T-helper 2 cell (primary cell): ENCODE measurements around the gene CROCC2.

Source experiments
- DNase-seq, 5 experiments: peaks; one replicate each; pipeline versions ENCODE4 v3.0.0 to v3.0.0-alpha.2; 2012 to 2022

The CROCC2 gene

DNA sequence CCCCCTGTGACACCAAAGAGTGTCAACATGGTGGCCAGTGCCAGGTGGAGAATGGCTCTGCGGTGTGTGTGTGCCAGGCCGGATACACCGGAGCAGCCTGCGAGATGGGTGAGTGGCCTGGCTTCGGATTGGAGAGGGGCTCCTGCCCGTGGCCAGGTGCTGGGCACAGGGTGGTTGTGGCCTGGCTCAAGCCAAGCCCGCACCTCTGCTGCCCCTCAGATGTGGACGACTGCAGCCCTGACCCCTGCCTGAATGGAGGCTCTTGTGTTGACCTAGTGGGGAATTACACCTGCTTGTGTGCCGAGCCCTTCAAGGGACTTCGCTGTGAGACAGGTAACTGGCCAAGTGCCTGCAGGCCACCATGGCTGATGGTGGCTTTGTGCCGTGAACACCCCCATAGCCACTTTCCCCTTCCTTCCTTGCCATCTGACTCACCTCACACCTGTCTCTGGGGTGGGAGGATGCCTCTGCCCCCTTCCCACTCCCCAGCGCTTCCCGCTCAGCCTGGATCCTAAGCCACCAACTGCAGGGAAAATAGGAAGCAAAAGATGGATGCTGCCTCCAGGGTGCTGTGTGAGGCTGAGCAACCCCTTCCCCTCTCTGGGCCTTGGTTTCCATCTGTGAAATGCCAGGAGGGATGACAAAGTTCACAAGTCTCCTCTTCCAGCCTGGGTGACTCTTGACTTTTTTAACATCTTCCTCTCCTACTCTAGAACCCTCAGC lies 134.1 kb downstream of the CROCC2 start:
- no peak for DNase-seq

DNA sequence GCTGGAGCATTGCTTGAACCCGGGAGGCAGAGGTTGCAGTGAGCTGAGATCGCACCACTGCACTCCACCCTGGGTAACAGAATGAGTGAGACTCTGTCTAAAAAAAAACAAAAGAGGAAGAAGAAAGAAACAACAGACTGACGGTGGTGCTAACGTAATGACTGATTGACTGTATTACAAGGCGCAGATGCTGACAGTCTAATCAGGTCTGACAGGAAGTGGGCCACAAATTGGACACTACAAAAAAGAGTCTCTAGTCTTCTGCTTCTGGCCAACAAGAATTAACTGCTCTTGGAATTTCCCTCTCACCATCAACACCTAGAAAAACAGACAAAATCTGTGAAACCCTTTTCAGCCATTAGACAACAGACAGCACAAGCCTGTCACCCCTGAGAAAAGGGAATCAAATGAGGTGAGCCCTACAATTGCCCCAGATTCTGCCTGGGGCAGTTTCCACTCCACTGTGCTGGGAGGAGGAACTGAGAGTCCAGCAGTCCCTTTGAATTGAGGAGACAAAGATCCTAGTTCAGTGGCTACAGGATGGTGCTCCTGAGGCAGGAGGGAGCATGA lies 135.5 kb downstream of the CROCC2 start:
- DNase-seq = peak in 1 of 5 experiments; percentile 78
